HCEC 1CT (cell line): ENCODE results near the gene PRKAB2.
A peak's percentile ranks its signal among the peaks of the same experiment; 100 is the strongest.
"Not testable (repeated sequence)": the region's sequence is repeated elsewhere in the genome, so short reads cannot be mapped to it uniquely, and the experiment has no call there.

Experiments
- DNase-seq: peaks from one replicate; pipeline ENCODE4 v3.0.0-alpha.2; 2017

The PRKAB2 gene

DNA sequence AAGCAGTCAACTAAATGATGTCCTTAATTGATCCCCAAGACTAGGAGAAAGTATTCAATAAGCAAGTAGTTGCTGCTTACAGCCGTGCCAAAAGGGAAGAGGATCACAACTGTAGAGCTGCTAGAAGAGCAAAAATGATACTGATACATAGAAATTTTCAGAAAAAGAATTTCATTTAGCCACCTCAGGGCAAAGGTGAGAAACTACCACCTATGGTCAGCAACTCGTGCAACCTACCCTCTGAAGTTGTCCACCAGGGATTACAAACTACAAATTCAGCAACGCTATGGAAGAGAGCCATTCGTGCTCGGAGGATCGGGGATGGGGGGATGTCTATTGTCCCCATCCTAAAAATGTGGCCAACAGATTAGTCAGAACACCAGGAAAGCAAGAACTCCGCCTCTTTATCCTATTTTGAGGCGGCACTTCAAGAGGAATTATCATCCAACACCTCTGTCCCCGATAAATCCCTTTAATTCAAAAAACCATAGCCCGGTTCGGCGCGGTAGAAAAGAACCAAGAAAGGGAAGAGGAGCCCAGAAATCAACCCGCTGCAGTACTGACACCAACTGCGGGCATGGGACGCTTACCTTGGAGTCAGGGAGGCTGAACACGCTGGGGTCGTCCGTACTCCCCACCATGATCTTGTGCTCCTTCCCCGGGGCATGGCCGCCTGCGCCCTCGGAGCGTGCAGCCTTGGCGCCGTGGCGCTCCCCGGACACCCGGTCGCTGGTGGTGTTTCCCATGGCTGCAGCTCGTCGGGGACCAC, 687 bp downstream of the PRKAB2 start:
- peak; percentile 23 for DNase-seq

DNA sequence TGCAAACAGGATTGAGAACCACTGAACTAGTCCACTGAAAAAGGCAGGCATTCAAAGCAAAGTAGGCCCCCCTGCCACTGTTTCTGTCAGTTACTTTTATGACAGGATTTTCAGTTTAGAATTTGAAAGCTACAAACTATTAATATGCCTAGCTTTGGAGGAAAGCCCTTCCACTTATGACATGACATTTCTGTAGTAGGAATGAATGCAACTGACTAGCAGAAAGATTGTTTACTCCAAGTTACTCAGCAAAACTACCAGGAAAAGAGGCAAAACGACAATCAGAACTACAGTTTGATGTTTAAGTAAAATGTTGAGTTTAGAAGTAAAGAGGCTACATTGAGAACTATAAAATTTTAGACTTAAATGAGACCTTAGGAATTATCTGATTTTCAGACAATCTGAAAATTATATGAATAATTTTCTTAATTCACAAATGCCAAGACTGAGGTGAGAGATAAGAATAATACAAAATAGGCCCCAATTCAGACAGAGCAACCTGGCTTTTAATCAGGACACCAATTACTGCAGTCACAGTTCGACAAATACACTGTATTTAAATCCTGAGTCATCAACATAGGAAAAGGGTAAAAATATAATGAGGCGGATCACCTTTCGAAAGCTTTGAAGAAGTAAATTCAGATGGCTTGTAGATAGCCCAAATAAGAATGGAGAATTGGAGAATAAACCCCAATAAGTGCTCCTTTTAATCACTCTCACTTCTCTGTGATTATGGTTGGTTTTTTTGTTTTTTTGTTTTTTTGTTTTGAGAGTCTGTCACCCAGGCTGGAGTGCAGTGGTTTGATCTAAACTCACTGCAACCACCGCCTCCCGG, 2.2 kb downstream of the PRKAB2 start:
- no peak for DNase-seq

- no peak for DNase-seq
These were observed 3.1 kb downstream of the PRKAB2 start for GRCh38 chr1:147169171-147169570.

- DNase-seq, result no peak
These were observed 3.6 kb downstream of the PRKAB2 start for GRCh38 chr1:147168626-147169058.

DNA sequence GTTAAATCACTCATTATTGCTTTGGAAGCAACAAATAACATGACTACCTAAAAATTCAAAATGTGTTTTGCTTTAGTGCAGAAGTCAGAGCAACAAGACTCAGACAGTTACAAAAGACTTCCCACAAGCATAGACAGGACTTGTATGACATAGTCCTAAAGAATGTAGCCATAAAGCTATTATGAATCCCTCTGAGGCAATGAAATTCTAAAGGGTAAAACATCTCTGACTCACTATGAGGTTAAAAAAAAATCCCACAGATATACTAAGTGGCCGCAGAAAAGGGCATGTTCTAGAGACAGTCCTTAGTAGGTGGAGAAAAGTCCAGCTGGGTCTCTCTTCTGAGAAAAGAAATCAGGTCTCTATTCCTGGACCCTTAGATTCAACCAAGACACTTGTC, 4.9 kb downstream of the PRKAB2 start:
- DNase-seq, result peak; percentile 98

DNA sequence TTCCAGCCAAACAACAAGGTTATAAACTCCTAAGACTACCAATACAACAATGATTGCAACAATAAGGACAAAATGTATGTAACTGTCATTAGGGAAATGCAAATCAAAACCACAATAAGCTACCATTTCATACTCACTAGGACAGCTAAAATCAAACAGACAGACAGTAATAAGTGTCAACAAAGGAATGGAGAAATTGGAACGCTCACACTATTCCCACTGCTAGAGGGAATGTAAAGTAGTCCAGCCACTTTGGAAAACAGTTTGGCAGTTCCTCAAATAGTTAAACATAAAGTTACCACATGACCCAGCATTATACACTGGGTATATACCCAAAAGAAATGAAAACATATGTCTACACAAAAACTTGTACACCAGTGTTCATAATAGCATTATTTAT, 9.3 kb downstream of the PRKAB2 start:
- no peak for DNase-seq

GRCh38 chr1:147162093-147162492, 10.2 kb downstream of the PRKAB2 start:
- no peak for DNase-seq

DNA sequence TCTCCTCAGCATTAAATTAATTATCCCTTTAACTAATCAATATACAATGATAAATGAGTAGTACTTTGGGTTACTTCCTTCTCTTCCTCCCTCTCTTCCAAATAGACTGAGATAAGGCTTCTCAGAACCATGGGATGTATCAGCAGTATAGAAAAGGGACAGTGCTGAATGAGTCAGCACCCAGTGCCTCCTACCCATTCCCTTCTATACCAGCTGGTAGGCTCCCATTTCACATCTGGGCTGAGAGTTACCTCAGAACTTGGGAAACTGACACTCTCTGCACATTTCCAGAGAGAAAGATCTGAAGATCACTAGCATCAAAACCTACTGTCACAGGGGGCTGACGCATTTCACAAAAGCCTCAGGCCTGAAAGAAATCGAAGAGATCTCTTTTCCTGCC, 15.2 kb downstream of the PRKAB2 start:
- DNase-seq, result peak; percentile 3

GRCh38 chr1:147156642-147157041, 15.6 kb downstream of the PRKAB2 start:
- DNase-seq, result no peak

GRCh38 chr1:147152772-147153171, 19.5 kb downstream of the PRKAB2 start:
- DNase-seq, result no peak

DNA sequence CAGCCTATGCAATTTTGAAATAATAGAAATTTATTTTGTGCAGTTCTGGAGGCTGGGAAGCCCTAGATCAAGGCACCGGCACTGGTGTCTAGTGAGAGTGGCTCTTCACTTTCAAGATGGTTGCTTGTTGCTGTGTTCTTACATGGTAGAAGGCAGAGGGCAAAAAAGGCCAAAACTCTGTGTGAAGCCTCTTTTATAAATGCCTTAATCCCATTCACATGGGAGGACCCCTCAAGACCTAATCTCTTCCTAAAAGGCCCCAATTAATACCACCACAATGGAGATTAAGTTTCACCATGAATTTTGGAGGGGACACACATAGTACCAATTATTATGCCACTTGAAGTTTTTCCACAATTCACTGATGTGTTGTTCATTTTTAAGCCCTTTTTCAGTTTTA, 21.0 kb downstream of the PRKAB2 start:
- DNase-seq, result no peak

GRCh38 chr1:147142886-147143285, 29.4 kb downstream of the PRKAB2 start:
- DNase-seq, result no peak

- DNase-seq, result not testable (repeated sequence)
These were observed 41.5 kb downstream of the PRKAB2 start for GRCh38 chr1:147130721-147131120.

DNA sequence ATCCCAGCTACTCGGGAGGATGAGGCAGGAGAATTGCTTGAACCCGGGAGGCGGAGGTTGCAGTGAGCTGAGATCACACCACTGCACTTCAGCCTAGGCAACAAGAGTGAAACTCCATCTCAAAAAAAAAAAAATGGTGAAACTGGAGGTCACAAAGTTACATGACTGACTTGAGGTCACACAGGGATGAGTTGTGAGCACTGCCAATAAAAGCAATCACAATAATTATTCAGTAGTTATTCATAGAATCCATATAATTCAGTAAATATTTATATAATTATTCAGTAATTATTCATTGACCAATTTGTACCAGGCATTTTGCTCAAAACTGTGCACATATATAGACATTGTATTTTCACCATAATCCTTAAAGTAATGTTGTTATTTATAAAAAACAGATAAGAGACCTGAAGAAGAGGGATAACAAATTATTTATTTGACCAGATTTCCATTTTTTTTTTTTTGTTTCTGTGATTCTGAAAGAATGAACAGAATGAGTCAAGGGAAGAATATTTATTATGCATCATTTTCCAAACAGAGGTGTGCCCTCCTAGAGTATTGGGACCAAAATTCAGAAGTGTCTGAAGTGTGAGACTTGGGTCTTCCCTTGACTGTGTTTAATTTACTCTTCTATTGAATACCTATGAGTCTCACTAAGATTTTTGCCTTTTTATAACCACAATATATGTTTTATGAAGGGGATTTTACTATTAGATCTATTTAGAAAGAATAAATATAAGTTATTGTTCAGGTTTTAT, 43.0 kb downstream of the PRKAB2 start:
- no peak for DNase-seq

DNA sequence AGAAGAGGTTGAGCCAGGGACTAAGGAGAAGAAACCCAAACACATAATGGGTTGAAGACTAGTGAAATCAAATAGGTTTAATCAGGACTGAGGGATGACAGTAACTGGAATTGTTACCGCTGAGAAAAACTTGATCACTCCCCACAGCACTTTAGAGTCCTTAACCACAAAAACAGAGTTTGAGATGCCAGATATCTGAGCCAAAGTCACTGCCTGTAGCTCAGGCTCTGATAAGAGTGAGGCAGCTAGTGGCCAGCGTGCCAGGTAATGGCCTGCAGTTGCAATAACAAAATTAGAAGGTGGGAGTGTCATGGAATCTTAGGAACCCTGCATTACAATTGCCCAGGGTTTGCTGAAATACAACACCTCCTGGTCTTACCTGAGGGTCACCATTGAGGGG, 48.0 kb downstream of the PRKAB2 start:
- no peak for DNase-seq

DNA sequence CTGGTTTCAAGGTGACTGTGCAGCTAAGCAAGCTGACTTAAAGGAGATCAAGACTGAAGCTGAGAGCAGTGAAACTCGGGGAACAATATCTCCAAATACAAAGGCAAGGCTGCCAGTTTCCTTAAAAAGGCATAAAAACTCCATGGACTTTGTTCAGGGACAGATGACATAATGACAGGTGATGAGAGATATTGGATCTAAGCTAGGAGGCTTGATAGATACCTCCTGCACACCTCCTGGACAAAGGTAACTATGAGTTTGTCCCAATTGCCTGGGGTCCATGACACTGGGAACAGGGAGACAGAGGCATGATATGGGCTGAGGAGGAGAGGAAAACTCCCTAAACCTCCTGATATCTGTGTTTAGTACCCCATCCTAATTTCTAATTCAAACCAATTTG, 55.2 kb downstream of the PRKAB2 start:
- no peak for DNase-seq

DNA sequence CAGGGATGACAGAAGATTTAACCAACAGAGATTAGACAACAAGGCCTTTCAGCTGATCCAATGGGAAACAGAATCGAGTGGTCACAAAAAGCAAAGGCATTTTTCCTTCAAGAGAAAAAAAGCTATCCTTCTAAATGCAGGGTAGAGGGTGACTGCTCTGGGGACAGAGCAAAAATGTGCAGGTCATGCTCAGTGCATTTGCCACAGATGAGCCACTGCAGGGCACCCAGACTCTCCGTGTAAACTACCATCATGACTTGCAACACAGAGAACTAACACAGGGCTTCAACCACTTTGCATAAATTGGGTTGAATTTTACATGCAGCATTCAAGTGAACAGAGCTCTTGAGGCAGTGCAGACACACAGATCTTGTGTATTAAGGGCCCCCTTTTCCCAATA, 56.8 kb downstream of the PRKAB2 start:
- DNase-seq, result no peak

- not testable (repeated sequence) for DNase-seq
These were observed 57.2 kb downstream of the PRKAB2 start for GRCh38 chr1:147115079-147115478.

DNA sequence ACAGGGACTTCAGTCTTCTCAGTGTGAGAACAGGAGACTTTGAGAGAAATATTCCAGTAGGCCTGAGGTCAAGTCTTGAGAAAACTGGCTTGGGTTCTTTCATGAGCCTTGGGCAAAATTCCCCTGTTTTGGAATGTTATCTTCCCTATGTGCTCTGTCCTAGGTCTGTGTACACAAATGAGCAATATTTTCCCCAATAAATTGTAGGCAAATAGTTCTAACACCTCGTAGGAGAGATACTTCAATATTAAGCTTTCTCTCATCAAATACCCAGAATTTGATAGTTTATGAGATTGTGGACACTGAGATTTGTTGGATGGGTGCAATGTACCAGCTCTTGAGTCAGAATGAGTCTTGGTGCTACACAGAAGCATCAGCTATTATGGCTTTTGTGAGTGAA, 57.9 kb downstream of the PRKAB2 start:
- DNase-seq, result not testable (repeated sequence)

DNA sequence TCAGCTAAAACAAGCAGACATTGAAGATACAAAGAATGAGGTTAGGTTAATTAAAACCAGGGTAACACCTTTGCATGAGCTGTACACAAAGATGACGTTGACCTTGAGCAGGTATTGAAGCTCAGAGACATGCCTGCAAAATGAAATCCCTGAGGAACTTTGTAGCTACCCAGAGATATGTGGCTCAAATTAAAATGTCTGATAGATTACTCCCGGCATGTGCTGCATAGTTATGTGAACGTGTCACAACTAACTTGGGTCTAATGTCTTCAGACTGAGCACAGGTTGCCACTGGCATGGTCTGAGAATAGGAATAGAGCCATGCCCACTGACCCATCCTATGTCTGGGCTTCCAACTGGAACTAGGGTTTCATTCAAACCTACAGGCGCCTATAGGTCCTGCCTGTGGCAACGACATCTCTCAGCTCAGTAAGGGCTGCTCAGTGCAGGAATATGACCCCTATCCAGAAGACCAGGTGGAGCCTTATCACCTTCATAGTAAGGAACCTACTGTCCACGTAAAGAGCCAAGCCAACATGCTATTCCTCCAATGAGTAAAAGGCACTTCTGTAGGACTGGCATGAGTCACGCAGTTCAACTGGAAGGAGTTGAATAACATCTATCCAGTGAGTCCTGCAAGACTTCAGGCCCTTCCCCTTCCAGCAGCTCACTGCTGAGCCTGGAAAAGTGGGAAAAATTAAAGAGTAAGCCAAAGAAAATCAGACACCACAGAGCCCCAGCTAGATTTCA, 60.7 kb downstream of the PRKAB2 start:
- DNase-seq, result no peak

GRCh38 chr1:147110872-147111271, 61.4 kb downstream of the PRKAB2 start:
- DNase-seq, result no peak

GRCh38 chr1:147110434-147110833, 61.8 kb downstream of the PRKAB2 start:
- DNase-seq, result no peak

GRCh38 chr1:147109762-147110161, 62.5 kb downstream of the PRKAB2 start:
- no peak for DNase-seq
